PFSK-1 (cell line): ENCODE measurements around the gene MOBP.

ENCODE experiments used
- POLR2AphosphoS5 ChIP-seq: IDR thresholded peaks from 2 replicates; pipeline ENCODE4 v1.6.1; 2012; ENCODE audit warnings: low read depth, mild to moderate bottlenecking, control low read depth, low read length, moderate library complexity
- REST ChIP-seq, 2 experiments: IDR thresholded peaks; 2 replicates each; pipeline versions ENCODE4 v1.6.1 to v1.8.0; 2011 to 2012; ENCODE audit warnings: low read depth in 2 of 2, low read length in 2 of 2, control low read depth in 1 of 2, inconsistent platforms in 1 of 2, mild to moderate bottlenecking in 1 of 2, moderate library complexity in 1 of 2; ENCODE audit not compliant: insufficient read depth in 1 of 2
- SIN3A ChIP-seq: IDR thresholded peaks from 2 replicates; pipeline ENCODE4 v1.6.1; 2012; ENCODE audit warnings: mild to moderate bottlenecking, low read length, moderate library complexity, borderline replicate concordance; ENCODE audit not compliant: insufficient read depth
- TAF1 ChIP-seq: IDR thresholded peaks from 2 replicates; pipeline ENCODE4 v1.6.1; 2012; ENCODE audit warnings: low read length, control low read depth, borderline replicate concordance; ENCODE audit not compliant: insufficient read depth

GRCh38 chr3:39515681-39516441 is 48.4 kb downstream of the MOBP start:
- TF ChIP-seq REST (IDR thresholded peaks at IDR 0.05; ENCODE audit: insufficient read depth in 1 of 2, low read depth in 2 of 2, low read length in 2 of 2): no peak
- TF ChIP-seq SIN3A: no peak
- no peak for TF ChIP-seq TAF1
- TF ChIP-seq POLR2AphosphoS5: no peak
